Trophoblast cell (in vitro differentiated cells and primary cell): ENCODE data around the gene ABHD14A.

Source experiments
- DNase-seq, 2 donors: peaks; one replicate each; pipeline ENCODE4 v3.0.0-alpha.2; 2016
- H2AFZ ChIP-seq: 2 replicates; pipeline ENCODE4 v1.6.1; 2013; ENCODE audit warnings: low read length, moderate library complexity, mild to moderate bottlenecking; ENCODE audit not compliant: insufficient read depth, poor library complexity
- H2AK5ac ChIP-seq: 2 replicates; pipeline ENCODE4 v1.6.1; 2013; ENCODE audit warnings: mild to moderate bottlenecking, low read length
- H2BK120ac ChIP-seq: 2 replicates; pipeline ENCODE4 v1.6.1; 2013; ENCODE audit warnings: low read length, mild to moderate bottlenecking, moderate library complexity; ENCODE audit not compliant: insufficient read depth, poor library complexity
- H2BK12ac ChIP-seq: 2 replicates; pipeline ENCODE4 v1.6.1; 2013; ENCODE audit warnings: mild to moderate bottlenecking, low read length, moderate library complexity
- H2BK5ac ChIP-seq: 2 replicates; pipeline ENCODE4 v1.6.1; 2013; ENCODE audit warnings: low read length, low read depth, moderate library complexity, mild to moderate bottlenecking; ENCODE audit not compliant: poor library complexity
- H3K14ac ChIP-seq: 2 replicates; pipeline ENCODE4 v1.6.1; 2013; ENCODE audit warnings: mild to moderate bottlenecking, low read length
- H3K18ac ChIP-seq: 2 replicates; pipeline ENCODE4 v1.6.1; 2013; ENCODE audit warnings: mild to moderate bottlenecking, low read length
- H3K23ac ChIP-seq: 2 replicates; pipeline ENCODE4 v1.6.1; 2013; ENCODE audit warnings: low read length
- H3K27ac ChIP-seq: 2 replicates; pipeline ENCODE4 v1.5.1; 2013; ENCODE audit warnings: low read depth, mild to moderate bottlenecking, inconsistent platforms, low read length, moderate library complexity
- H3K27me3 ChIP-seq: 2 replicates; pipeline ENCODE4 v1.6.1; 2013; ENCODE audit warnings: inconsistent platforms, mild to moderate bottlenecking, low read length, moderate library complexity; ENCODE audit not compliant: insufficient read depth
- H3K36me3 ChIP-seq, 2 experiments: 1 replicate in 1 of 2; 2 replicates in 1 of 2; pipeline ENCODE4 v1.6.1; 2013; ENCODE audit warnings: low read length in 2 of 2, mild to moderate bottlenecking in 2 of 2, moderate library complexity in 1 of 2; ENCODE audit not compliant: insufficient read depth in 2 of 2, control insufficient read depth in 1 of 2
- H3K4ac ChIP-seq: 2 replicates; pipeline ENCODE4 v1.6.1; 2013; ENCODE audit warnings: low read depth, mild to moderate bottlenecking, low read length, moderate library complexity
- H3K4me1 ChIP-seq, 2 experiments: 1 replicate in 1 of 2; 2 replicates in 1 of 2; pipeline ENCODE4 v1.6.1; 2013; ENCODE audit warnings: low read length in 2 of 2, mild to moderate bottlenecking in 2 of 2, moderate library complexity in 1 of 2; ENCODE audit not compliant: insufficient read depth in 2 of 2, control insufficient read depth in 1 of 2
- H3K4me2 ChIP-seq: 2 replicates; pipeline ENCODE4 v1.6.1; 2013; ENCODE audit warnings: inconsistent platforms, mild to moderate bottlenecking, low read length, moderate library complexity
- H3K4me3 ChIP-seq: 2 replicates; pipeline ENCODE4 v1.5.1; 2013; ENCODE audit warnings: mild to moderate bottlenecking, low read depth, low read length, inconsistent platforms
- H3K79me1 ChIP-seq: one replicate; pipeline ENCODE4 v1.6.1; 2013; ENCODE audit warnings: low read length
- H3K79me2 ChIP-seq: 2 replicates; pipeline ENCODE4 v1.6.1; 2013; ENCODE audit warnings: low read length, mild to moderate bottlenecking; ENCODE audit not compliant: control insufficient read depth, insufficient read depth, poor library complexity
- H3K9ac ChIP-seq: 2 replicates; pipeline ENCODE4 v1.6.1; 2013; ENCODE audit warnings: mild to moderate bottlenecking, low read length
- H3K9me3 ChIP-seq: 2 replicates; pipeline ENCODE4 v1.6.1; 2013; ENCODE audit warnings: low read depth, mild to moderate bottlenecking, control low read depth, inconsistent platforms, low read length; ENCODE audit not compliant: insufficient read depth
- H4K12ac ChIP-seq: 2 replicates; pipeline ENCODE4 v1.6.1; 2013; ENCODE audit warnings: low read depth, mild to moderate bottlenecking, low read length, moderate library complexity
- H4K8ac ChIP-seq: 2 replicates; pipeline ENCODE4 v1.6.1; 2013; ENCODE audit warnings: low read depth, mild to moderate bottlenecking, low read length, moderate library complexity
- H4K91ac ChIP-seq: one replicate; pipeline ENCODE4 v1.6.1; 2013; ENCODE audit warnings: low read depth, mild to moderate bottlenecking, low read length, moderate library complexity
- WGBS: extraction: QIAGEN DNeasy Blood & Tissue Kit; methylation state at CpG from one replicate; pipeline ENCODE4 v1.1.7; 2013; ENCODE audit warnings: missing lambda C conversion rate; ENCODE audit not compliant: insufficient read length, insufficient coverage; ENCODE audit errors: extremely low coverage; 5-methylcytosine and 5-hydroxymethylcytosine counted together

ABHD14A gene

GRCh38 chr3:51958603-51959521 lies 16.0 kb upstream of the ABHD14A start:
- peaks cover 3% of the 10 kb centered on the region for H3K9me3 ChIP-seq
- H3K27ac ChIP-seq, result no peak overlapping the region
- no peak overlapping the region for H3K9ac ChIP-seq
- H2BK12ac ChIP-seq, result no peak overlapping the region
- H3K4me3 ChIP-seq, result no peak overlapping the region
- DNase-seq, result no peak
- no peak overlapping the region for H3K4ac ChIP-seq
- no peak overlapping the region for H4K12ac ChIP-seq
- peaks cover 7 to 17% of the 10 kb centered on the region in 2 experiments for H3K4me1 ChIP-seq
- no peaks in the 10 kb centered on the region for H3K79me2 ChIP-seq
- no peak overlapping the region for H3K23ac ChIP-seq
- no peaks in the 10 kb centered on the region for H3K79me1 ChIP-seq
- H2AK5ac ChIP-seq, result no peak overlapping the region
- no peak overlapping the region for H4K8ac ChIP-seq
- peaks cover 16 to 32% of the 10 kb centered on the region in 2 experiments for H3K36me3 ChIP-seq
- H2AFZ ChIP-seq, result no peak overlapping the region
- H4K91ac ChIP-seq, result no peak overlapping the region
- H3K27me3 ChIP-seq, result peaks cover 23% of the 10 kb centered on the region
- WGBS, result no CpG with 5 or more reads among the region's 20 CpGs
- no peak overlapping the region for H2BK120ac ChIP-seq
- no peak overlapping the region for H3K4me2 ChIP-seq
- H3K14ac ChIP-seq, result no peak overlapping the region
- no peak overlapping the region for H2BK5ac ChIP-seq
- no peak overlapping the region for H3K18ac ChIP-seq

- H3K36me3 ChIP-seq, result peaks cover 16 to 32% of the 10 kb centered on the region in 2 experiments
- H4K12ac ChIP-seq, result no peak overlapping the region
- WGBS, result no CpG with 5 or more reads among the region's 7 CpGs
- no peak overlapping the region for H2AK5ac ChIP-seq
- no peak overlapping the region for H3K18ac ChIP-seq
- H2BK5ac ChIP-seq, result no peak overlapping the region
- no peak overlapping the region for H3K4ac ChIP-seq
- H4K8ac ChIP-seq, result no peak overlapping the region
- no peak overlapping the region for H2BK120ac ChIP-seq
- no peak overlapping the region for H4K91ac ChIP-seq
- H3K27ac ChIP-seq, result no peak overlapping the region
- H3K4me2 ChIP-seq, result no peak overlapping the region
- no peak overlapping the region for H3K9ac ChIP-seq
- peaks cover 7 to 17% of the 10 kb centered on the region in 2 experiments for H3K4me1 ChIP-seq
- no peak overlapping the region for H3K4me3 ChIP-seq
- no peak for DNase-seq
- H3K27me3 ChIP-seq, result peaks cover 20% of the 10 kb centered on the region
- H3K9me3 ChIP-seq, result peaks cover 3% of the 10 kb centered on the region
- H2AFZ ChIP-seq, result no peak overlapping the region
- no peak overlapping the region for H2BK12ac ChIP-seq
- H3K14ac ChIP-seq, result no peak overlapping the region
- no peak overlapping the region for H3K23ac ChIP-seq
- no peaks in the 10 kb centered on the region for H3K79me2 ChIP-seq
- H3K79me1 ChIP-seq, result no peaks in the 10 kb centered on the region
Observed at GRCh38 chr3:51959651-51960050, 15.2 kb upstream of the ABHD14A start.

GRCh38 chr3:51960386-51960785 lies 14.5 kb upstream of the ABHD14A start:
- Histone ChIP-seq H4K8ac (no peak overlapping the region), H3K79me1 (no peaks in the 10 kb centered on the region), H3K9me3 (peaks cover 1% of the 10 kb centered on the region), H2BK5ac (no peak overlapping the region), H3K4me3 (no peak overlapping the region), H3K4ac (no peak overlapping the region), H2BK12ac (no peak overlapping the region), H3K27ac (no peak overlapping the region), H3K79me2 (no peaks in the 10 kb centered on the region), H4K91ac (no peak overlapping the region), H4K12ac (no peak overlapping the region), H2AK5ac (no peak overlapping the region), H3K27me3 (peaks cover 14% of the 10 kb centered on the region), H3K18ac (no peak overlapping the region), H2BK120ac (no peak overlapping the region), H3K4me1 (peaks cover 6 to 14% of the 10 kb centered on the region in 2 experiments), H3K4me2 (no peak overlapping the region), H3K23ac (no peak overlapping the region), H3K14ac (no peak overlapping the region), H3K36me3 (peaks cover 16 to 32% of the 10 kb centered on the region in 2 experiments), H2AFZ (no peak overlapping the region), H3K9ac (no peak overlapping the region)
- no peak for DNase-seq
- WGBS, result no CpG with 5 or more reads among the region's 10 CpGs

DNA sequence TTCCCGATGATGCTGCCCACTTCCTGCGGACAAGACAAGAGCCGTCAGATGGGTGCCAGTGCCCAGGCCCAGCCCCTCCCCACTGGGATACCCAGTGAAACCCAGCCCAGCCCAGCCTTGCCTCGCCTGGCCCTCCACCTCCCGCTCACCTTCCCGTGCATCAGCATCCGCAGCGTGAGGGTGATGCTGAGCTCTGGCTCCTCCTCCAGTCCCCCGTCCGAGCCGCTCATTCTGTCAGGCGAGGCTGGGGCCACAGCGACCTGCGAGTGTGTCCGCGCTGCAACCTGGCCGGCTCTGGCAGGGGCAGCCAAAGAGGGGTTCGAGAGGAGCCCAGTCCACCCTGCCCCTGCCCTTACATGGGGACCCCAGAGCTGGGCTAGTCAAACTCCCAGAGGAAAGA lies 13.9 kb upstream of the ABHD14A start:
- no peak overlapping the region for H2AK5ac ChIP-seq
- no peak for DNase-seq
- peaks cover under 1 to 10% of the 10 kb centered on the region in 2 experiments for H3K4me1 ChIP-seq
- H3K14ac ChIP-seq, result no peak overlapping the region
- H4K12ac ChIP-seq, result no peak overlapping the region
- H3K23ac ChIP-seq, result no peak overlapping the region
- H3K9me3 ChIP-seq, result peaks cover 1% of the 10 kb centered on the region
- H3K4me3 ChIP-seq, result no peak overlapping the region
- H3K4ac ChIP-seq, result no peak overlapping the region
- H4K91ac ChIP-seq, result no peak overlapping the region
- no CpG with 5 or more reads among the region's 18 CpGs for WGBS
- H3K79me2 ChIP-seq, result no peaks in the 10 kb centered on the region
- no peaks in the 10 kb centered on the region for H3K79me1 ChIP-seq
- H3K4me2 ChIP-seq, result no peak overlapping the region
- no peak overlapping the region for H2AFZ ChIP-seq
- no peak overlapping the region for H3K27ac ChIP-seq
- no peak overlapping the region for H3K9ac ChIP-seq
- H3K36me3 ChIP-seq, result peaks cover 16 to 32% of the 10 kb centered on the region in 2 experiments
- no peak overlapping the region for H2BK12ac ChIP-seq
- no peak overlapping the region for H2BK5ac ChIP-seq
- H2BK120ac ChIP-seq, result no peak overlapping the region
- H3K27me3 ChIP-seq, result peaks cover 8% of the 10 kb centered on the region
- H4K8ac ChIP-seq, result no peak overlapping the region
- no peak overlapping the region for H3K18ac ChIP-seq
